Hematopoietic multipotent progenitor cell (in vitro differentiated cells): ENCODE data around the gene TNXB. TPM values are rescaled to one million over a fixed set of nuclear protein-coding genes. Genes with fewer than 3 reads are reported as not detected.
"Not testable (repeated sequence)": the region's sequence is repeated elsewhere in the genome, so short reads cannot be mapped to it uniquely, and the experiment has no call there.

Source experiments
- DNase-seq, 3 donors: peaks; one replicate each; pipeline ENCODE4 v3.0.0-alpha.2; 2011 to 2015; ENCODE audit warnings: low read depth in 2 of 3, low spot score in 2 of 3
- total RNA-seq: library from RNA; depleted of rRNA; stranded (reverse); fragments of >200 nt; gene quantifications from one replicate; pipeline ENCODE4 v1.2.3, GENCODE V29; 2012

TNXB gene
- total RNA-seq, 1 donor: 1.1 TPM

DNA sequence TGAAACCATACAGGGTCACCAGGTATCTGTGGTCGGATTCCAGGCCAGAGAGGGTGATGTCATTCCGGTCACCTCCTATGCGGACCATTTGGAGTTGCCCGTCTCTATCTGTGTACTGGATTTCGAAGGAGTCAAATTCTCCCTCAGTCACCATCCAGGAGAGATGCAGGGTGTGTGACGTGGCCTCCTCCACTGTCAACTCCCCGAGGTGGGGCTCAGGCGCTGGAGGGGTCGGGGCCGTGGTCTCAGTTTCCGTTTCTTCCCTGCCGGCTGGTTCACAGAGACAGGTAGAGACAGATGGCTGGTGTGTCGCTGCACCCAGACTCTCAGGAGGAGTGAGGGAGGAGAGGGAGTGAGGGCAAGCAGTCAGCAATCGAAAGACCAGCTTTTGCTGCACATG is 40.3 kb downstream of the TNXB start:
- DNase-seq: no peak

DNA sequence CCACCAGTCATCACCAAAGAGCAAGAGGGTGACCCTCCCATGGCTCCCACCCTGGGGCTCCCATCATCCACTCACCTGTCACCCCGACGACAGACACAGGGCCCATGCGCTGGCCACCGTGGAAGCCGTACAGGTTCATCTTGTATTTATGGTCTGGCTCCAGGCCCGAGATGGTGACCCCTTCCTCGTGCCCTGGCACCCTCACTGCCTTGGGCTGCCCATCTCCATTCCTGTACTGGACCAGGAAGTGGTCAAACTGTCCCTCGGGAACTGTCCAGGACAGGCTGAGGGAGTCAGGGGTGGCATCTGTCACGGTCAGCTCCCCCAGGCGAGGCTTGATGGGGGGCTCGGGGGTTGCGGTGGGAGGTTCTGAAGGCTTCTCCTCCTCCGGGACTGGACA is 40.8 kb downstream of the TNXB start:
- not testable (repeated sequence) for DNase-seq

- DNase-seq: not testable (repeated sequence)
Measured at GRCh38 chr6:32067521-32067920, 41.6 kb downstream of the TNXB start.

GRCh38 chr6:32064706-32065105 is 44.4 kb downstream of the TNXB start:
- no peak for DNase-seq

DNA sequence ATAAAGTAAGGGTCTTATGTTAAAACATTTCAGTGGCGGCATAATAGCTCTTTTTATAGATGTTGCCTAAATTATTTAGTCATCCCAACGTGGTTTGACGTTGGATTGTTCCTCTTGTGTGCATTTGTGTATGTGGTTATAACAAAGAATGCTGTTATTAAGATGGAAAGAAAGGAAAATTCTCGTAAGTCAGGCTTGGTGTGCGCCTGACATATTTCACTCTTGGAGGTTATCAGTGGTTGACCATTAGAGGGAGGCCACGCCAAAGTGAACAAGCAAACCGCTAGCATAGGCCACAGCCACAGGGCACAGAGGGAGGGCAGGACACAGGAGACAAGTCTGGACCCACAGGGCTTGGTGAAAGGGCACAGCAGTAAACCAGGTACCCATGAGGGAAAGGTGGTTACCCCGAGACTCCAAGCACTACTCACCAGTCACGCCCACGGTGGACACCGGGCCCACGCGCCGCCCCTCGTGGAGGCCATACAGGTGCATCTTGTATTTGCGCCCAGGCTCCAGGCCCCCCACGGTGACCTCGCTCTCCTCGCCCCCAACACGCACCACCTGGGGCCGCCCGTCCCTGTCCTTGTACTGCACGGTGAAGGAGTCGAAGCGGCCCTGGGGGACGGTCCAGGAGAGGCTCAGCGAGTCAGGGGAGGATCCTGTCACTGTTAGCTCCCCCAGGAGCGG is 48.0 kb downstream of the TNXB start:
- DNase-seq: no peak

DNA sequence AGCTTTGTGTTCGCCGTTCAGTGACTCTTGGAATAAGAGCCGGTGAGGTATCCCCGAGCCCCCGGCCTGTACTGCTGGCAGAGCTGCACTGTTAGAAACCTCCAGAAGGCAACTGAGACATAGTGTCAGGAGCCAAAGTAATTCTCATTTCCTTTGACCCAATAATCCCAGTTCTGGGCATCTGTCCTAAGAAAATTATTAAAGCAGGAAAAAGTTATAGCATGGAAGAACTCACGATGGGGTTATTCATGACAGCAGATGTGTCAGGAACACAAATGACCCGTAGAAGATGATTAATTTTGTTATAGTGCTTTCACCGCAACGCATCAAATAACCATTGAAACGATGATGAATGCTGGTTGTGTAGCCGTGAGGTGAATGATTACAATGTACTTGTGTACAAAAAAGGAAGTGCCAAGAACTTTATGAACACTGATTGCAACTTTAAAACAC is 50.6 kb downstream of the TNXB start:
- DNase-seq: no peak

DNA sequence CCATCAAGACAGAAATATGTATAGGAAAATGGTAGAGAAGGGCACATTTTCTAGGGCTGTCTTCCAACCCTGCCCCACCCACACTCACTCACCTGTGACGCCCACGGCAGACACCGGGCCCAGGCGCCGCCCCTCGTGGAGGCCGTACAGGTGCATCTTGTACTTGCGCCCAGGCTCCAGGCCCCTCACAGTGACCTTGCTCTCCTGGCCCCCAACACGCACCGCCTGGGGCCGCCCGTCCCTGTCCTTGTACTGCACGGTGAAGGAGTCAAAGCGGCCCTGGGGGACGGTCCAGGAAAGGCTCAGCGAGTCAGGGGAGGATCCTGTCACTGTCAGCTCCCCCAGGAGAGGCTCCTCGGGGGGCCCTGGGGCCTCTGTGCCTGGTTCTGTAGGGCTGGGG is 51.2 kb downstream of the TNXB start:
- DNase-seq: no peak

DNA sequence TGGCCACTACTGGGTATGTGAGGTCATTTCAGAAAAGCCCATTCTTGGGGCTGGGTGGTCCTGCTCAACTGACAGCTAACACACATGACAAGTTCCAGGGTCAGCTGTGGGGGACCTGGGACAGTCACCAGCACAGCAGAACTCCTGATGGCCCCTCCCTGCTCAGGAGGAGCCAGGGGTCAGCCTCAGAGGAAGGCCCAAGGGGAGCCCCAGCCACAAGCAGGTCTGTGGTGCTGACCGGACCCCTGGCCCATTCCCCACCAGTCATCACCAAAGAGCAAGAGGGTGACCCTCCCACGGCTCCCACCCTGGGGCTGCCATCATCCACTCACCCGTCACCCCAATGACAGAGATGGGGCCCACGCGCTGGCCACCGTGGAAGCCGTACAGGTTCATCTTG is 52.9 kb downstream of the TNXB start:
- DNase-seq: no peak

DNA sequence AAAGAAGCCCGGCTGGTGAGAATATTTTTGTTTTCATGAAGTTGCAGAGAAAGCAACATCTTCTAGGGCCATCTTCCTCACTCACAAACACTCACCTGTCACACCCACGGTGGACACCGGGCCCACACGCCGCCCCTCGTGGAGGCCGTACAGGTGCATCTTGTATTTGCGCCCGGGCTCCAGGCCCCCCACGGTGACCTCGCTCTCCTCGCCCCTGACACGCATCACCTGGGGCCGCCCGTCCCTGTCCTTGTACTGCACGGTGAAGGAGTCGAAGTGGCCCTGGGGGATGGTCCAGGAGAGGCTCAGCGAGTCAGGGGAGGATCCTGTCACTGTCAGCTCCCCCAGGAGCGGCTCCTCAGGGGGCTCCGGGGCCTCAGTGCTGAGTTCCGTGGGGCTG is 53.4 kb downstream of the TNXB start:
- not testable (repeated sequence) for DNase-seq

DNA sequence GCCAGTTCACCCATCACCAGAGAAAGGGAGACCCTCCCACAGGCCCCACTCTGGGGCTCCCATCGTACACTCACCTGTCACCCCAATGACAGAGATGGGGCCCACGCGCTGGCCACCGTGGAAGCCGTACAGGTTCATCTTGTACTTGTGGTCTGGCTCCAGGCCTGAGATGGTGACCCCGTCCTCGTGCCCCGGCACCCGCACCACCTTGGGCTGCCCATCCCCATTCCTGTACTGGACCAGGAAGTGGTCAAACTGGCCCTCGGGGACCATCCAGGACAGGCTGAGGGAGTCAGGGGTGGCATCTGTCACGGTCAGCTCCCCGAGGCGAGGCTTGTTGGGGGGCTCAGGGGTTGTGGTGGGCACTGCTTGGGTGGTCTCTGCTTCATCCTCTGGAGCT is 55.8 kb downstream of the TNXB start:
- not testable (repeated sequence) for DNase-seq

- DNase-seq: not testable (repeated sequence)
Measured at GRCh38 chr6:32052626-32053025, 56.5 kb downstream of the TNXB start.

DNA sequence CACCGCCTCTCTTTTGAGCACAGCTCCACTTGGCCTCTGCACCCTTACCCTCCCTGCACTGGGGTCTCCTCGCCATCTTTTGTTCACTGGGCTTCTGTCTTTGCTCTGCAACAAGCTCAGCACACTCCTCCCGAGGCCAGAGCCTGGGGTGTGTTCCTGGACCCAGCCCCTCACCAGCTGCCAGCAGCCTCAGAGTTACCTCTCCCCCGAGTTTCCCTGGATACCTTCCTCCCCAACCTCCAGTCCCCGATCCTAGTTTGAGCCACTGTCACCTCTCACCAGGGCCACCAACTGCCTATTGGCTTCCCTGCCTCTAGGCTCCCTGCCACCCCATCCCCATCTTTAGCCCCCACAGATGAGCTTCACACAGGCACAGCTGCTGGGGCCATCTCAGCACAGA is 58.6 kb downstream of the TNXB start:
- DNase-seq: no peak

- not testable (repeated sequence) for DNase-seq
Measured at GRCh38 chr6:32049736-32050135, 59.4 kb downstream of the TNXB start.

- not testable (repeated sequence) for DNase-seq
Measured at GRCh38 chr6:32049149-32049548, 60.0 kb downstream of the TNXB start.

DNA sequence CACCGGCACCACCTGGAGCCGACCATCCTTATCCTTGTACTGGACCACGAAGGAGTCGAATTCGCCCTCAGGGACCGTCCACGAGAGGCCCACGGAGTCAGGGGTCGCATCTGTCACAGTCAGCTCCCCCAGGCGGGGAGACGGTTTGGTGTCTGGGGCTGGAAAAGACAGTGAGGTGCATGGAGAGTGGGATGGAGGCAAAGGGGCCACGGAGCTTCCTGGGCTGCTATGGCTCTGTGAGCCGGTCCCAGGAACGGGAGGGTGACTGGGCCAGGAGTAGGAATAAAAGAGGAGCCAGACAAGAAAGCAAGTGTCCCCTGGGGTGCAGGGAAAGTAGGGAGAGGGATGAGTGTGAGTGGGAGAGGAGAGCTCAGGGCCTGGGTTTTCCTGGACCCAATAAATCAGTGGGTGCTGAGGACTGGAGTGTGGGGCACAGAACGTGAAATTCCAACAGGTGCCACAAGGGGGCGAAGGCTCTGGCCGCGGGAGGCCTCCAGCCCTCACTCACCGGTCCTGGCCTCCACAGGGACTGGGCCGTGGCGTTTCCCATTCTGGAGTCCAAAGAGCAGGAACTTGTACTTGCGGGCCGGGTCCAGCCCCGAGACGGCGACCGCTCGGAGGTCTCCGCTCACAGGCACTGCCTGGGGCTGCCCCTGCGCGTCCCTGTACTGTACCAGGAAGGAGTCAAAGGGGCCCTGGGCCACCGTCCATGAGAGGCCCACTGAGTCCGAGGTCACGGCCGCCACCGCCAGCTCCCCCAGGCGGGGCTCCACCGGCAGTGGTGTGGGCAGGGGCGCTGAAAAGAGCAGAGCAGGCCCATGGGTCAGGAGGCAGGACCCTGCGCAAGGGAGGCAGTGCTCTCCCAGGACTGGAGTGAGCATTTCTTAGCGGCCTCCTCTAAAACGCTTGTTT is 61.0 kb downstream of the TNXB start:
- peak; percentile 40 to 60 (median 48) for DNase-seq

- no peak for DNase-seq
Measured at GRCh38 chr6:32047539-32047854, 61.6 kb downstream of the TNXB start.

DNA sequence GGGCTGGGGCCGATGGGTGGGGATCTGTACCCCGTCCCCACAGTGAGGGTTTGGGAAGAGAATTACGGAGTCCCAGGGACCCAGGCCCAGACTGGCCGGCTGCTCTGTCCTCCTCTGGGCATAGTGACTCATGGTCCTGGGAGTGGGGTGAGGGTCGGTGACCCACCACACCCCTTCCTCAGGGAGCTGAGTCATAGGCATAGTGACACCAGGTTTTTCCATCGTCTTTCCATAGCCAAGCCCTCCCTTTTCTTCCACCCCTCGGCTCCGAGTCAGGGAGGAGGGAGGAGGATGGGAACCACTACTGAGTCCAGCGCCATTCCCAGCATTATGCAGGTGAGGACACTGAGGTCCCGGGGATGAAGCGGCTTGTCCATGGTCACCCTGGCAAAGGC is 62.1 kb downstream of the TNXB start:
- no peak for DNase-seq

GRCh38 chr6:32046450-32047083 is 62.6 kb downstream of the TNXB start:
- peak in 2 of 3 donors; percentile 7 to 26 for DNase-seq

DNA sequence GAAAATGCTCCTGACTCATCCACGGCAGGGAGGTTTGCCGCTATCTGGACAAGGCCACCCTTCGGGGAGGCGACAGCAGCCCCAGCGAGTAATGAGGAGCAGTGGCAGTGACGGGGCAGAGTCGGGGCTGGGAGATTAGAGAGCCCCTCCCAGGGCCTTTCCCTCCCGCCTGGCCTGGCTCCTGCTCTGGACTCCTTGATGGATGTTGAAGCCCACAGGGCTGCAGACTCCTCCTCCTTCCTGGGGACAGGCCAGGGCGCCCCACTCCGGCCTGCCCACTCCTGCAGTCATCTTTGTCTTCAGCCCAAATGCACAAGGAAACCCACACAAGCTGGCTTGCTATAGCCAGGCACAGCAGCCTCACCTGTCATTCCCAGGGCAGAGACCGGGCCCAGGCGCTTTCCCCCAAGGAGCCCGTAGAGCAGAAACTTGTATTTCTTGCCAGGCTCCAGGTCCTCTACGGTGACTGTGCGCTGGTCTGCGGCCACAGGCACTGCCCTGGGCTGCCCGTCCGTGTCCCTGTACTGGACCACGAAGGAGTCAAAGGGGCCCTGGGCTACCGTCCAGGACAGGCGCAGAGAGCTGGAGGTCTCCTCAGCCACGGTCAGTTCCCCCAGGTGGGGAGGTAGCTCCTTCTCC is 63.2 kb downstream of the TNXB start:
- no peak for DNase-seq

GRCh38 chr6:32044916-32045315 is 64.2 kb downstream of the TNXB start:
- DNase-seq: not testable (repeated sequence)
